ENCODE results near the gene ZG16.
"Not testable (repeated sequence)": the region's sequence is repeated elsewhere in the genome, so short reads cannot be mapped to it uniquely, and the experiment has no call there.

Gene ZG16

DNA sequence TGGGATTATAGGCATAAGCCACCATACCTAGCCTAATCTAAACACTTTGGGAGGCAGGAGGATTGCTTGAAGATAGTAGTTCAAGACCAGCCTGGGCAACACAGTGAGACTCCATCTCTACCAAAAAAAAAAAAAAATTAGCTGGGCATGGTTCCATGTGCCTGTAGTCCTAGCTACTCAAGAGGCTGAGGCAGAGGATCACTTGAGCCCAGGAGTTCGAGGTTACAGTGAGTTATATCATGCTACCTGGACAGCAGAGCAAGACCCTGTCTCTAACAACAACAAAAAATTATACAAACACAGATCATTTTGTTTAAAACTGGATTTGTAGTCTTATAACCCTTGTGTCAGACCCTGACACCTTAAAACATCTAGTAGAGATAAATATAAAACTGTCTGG lies 24.5 kb upstream of the ZG16 start:
- DNase-seq (ENCODE audit: low spot score): no peak

DNA sequence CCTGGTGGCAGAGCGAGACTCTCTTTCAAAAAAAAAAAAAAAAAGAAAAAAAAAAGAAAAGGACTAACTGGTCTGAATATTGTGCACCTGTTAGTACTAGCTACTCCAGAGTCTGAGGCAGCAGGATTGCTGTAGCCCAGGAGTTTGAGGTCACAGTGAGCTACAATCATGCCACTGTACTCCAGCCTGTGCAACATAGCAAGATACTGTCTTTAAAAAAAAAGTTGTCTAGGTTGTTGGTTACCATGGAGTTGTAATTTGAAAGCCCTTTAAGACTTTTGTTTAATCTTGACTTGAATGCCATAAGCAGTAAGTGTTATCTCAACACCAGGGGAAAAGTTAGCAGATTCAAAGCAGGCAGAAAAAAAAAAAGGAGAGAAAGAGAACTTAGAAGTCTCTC lies 21.4 kb upstream of the ZG16 start:
- no peak for DNase-seq (ENCODE audit: low spot score)

- not testable (repeated sequence) for DNase-seq (ENCODE audit: low spot score)
These were observed 21.0 kb upstream of the ZG16 start for GRCh38 chr16:29757086-29757485.

DNA sequence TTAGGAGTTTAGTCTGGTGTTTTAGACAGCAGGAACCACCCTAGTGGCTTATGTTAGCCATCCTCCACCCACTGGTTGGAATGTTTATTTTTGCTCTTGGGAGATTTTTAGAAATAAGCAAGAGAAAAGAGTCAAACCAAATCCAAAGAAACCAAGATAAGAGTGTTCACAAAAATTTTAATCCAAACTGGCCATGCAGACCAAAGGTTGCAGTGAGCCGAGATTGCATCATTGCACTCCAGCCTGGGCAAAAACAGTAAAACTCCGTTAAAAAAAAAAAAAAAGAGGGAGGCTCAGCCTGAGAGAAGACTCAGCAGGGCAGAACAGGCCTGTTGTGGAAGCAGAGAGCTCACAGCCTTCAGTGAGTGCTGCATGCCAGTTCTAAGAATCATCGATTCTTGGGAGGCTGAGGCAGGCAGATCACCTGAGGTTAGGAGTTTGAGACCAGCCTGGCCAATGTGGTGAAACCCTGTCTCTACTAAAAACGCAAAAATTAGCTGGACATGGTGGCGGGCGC lies 20.0 kb upstream of the ZG16 start:
- DNase-seq (ENCODE audit: low spot score): peak; percentile 33

- DNase-seq (ENCODE audit: low spot score): no peak
These were observed 17.3 kb upstream of the ZG16 start for GRCh38 chr16:29760567-29761279.

GRCh38 chr16:29761280-29761651 lies 16.8 kb upstream of the ZG16 start:
- DNase-seq (ENCODE audit: low spot score): not testable (repeated sequence)

GRCh38 chr16:29761882-29762281 lies 16.2 kb upstream of the ZG16 start:
- no peak for DNase-seq (ENCODE audit: low spot score)

DNA sequence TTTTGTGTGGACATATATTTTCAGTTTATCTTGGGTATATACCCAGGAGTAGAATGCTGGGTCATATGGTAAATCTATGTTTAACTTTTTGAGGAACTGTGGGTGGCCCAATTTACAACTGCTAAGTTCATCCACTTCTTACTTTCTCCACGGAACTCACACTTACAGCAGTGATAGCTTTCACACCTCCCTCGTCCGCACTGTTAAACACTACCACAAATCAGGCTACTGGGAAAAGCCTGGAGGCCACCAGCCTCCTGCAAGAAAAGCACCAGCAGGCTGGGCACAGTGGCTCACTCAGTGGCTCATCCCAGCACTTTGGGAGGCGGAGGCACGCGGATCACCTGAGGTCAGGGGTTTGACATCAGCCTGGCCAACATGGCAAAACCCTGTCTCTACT lies 14.7 kb upstream of the ZG16 start:
- DNase-seq (ENCODE audit: low spot score): no peak

GRCh38 chr16:29765167-29766032 lies 12.7 kb upstream of the ZG16 start:
- DNase-seq (ENCODE audit: low spot score): no peak

DNA sequence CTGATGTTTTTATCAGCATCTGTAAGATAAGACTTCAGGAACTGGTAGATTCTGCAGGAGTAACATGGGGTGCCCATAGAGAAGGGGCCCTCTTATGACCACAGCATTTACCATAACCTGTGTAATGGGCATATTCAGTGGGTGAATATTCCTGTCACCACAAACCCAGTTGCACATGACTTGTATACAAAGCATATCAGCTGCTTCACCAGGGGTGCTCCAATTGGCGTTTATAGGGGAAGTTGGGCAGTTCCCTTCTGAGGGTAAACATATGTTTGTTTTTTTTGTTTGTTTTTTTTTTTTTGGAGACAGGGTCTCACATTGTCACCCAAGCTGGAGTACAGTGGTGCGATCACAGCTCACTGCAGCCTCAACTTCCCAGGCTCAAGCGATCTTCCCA lies 11.5 kb upstream of the ZG16 start:
- DNase-seq (ENCODE audit: low spot score): no peak

DNA sequence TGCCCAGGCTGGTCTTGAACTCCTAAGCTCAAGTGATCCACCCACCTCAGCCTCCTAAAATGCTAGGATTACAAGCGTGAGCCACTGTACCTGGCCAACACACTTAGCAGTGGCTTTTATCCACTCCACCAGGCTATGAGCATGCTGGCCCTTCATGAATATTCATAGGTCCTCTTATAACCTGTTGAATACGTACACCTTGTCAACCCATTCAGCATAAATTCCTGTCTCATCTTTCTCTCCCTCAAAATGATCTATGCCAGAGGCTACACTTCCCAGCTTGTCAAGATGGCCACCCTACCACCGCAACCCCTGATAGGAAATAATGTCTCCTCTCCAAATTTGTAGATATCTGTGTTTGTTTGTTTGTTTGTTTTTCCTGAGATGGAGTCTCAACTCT lies 11.0 kb upstream of the ZG16 start:
- no peak for DNase-seq (ENCODE audit: low spot score)

DNA sequence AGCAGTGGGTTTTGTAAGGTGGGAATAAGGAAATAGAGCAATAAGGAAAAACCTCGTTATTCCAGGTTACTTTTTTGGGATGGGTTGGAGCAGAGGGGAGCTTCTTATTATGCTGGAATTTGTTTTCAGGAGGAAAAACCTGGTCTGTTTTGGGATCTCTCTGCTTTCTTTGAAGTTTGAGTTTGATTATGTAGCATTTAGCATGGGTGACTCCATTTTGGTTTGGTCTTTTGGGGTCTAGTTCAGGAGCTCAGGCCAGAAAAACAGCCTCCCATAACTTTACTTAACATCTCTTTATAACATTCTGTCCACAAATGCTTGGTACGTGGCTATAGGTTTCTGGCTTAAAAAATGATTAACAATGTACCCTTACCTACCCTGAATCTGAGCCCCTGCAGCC lies 8.5 kb upstream of the ZG16 start:
- DNase-seq (ENCODE audit: low spot score): no peak

GRCh38 chr16:29770250-29770929 lies 7.7 kb upstream of the ZG16 start:
- DNase-seq (ENCODE audit: low spot score): no peak

DNA sequence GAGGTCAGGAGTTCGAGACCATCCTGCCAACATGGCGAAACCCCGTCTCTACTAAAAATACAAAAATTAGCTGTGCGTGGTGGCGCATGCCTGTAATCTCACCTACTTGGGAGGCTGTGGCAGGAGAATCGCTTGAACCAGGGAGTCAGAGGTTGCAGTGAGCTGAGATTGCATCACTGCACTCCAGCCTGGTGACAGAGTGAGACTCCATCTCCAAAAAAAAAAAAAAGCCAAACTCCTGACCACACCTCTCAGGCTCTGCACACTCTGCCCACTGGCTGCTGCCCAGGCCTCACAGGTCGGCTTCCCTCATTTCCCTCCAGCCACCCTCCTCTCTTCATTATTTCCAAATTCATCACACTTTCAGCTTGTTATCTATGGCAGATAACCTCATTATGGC lies 5.7 kb upstream of the ZG16 start:
- not testable (repeated sequence) for DNase-seq (ENCODE audit: low spot score)

DNA sequence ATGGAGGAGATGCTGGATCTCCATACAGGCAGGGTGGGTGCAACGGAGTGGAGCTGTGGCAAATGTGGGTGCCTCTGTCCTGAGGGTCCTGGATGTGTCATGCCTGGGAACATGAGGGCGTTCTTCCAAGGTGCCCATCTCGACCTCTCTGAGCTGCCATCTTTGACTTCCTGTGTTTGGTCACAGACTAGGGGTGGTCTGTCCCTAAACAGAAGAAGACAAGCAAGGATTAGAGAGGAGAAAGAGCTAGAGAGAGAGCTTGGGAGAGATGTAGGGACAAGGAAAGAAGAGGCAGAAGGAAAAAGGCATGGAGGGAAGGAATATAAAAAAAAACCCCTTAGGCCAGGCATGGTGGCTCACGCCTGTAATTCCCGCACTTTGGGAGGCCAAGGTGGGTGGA lies 3.3 kb upstream of the ZG16 start:
- DNase-seq (ENCODE audit: low spot score): no peak

- peak; percentile 23 for DNase-seq (ENCODE audit: low spot score)
These were observed 2.2 kb upstream of the ZG16 start for GRCh38 chr16:29775742-29776408.

DNA sequence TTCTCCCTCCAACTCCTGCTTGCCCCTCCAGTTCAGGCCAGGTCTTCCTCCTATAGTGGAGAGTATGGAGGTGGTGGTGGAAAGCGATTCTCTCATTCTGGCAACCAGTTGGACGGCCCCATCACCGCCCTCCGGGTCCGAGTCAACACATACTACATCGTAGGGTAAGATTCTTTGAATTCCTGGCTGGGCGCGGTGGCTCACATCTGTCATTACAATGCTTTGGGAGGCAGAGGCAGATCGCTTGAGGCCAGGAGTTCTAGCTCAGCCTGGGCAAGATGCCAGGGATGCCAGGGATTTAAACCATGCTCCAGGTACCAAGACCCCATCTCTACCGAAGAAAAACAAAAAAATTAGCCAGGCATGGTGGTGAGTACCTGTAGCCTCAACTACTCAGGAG lies 1.4 kb downstream of the ZG16 start:
- no peak for DNase-seq (ENCODE audit: low spot score)

DNA sequence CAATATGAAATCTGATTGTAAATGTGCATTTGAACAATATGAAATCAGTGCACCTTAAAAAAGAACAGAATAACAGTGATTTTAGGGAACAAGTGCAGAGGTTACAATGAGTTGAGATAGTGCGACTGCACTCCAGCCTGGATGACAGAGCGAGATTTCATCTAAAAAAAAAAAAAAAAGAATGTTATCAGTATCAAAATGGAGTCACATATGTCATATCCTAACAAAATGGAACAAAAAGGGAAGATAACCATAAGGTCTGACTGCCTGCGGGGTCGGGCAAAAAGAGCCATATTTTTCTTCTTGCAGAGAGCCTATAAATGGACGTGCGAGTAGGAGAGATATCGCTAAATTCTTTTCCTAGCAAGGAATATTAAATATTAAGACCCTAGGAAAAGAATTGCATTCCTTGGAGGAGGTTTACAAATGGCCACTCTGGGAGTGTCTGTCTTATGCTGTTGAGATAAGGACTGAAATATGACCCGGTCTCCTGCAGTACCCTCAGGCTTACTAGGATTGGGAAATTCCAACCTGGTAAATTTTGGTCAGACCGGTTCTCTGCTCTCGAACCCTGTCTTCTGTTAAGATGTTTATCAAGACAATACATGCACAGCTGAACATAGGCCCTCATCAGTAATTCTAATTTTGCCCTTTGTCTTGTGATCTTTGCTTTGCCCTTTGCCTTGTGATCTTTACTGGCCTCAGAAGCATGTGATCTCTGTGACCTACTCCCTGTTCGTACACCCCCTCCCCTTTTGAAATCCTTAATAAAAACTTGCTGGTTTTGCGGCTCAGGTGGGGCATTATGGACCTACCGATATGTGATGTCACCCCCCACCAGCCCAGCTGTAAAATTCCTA lies 5.3 kb downstream of the ZG16 start:
- not testable (repeated sequence) for DNase-seq (ENCODE audit: low spot score)

DNA sequence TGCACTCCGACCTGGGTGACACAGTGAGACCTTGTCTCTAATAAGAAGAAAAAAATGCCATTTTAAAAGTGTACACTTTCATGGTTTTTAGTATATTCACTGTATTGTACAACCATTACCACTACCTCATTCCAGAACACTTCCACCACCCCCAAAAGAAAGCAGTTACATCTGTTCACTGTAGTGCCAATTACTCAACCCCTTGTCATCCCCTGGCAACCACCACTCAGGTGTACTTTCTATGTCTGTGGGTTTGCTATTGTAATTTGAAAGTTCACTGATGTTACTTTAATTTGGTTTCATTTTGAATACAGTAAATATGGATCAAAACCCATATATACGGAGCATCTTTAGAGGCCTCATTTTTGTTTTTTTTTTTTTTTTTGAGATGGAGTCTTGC lies 6.1 kb downstream of the ZG16 start:
- no peak for DNase-seq (ENCODE audit: low spot score)

GRCh38 chr16:29784901-29785500 lies 6.9 kb downstream of the ZG16 start:
- peak; percentile 82 for DNase-seq (ENCODE audit: low spot score)

GRCh38 chr16:29787155-29787554 lies 9.1 kb downstream of the ZG16 start:
- DNase-seq (ENCODE audit: low spot score): not testable (repeated sequence)

Data from hepatic stellate cell (primary cell).